AG08396 (cell line): ENCODE data around the gene TAPBP.
A peak's percentile ranks its signal among the peaks of the same experiment; 100 is the strongest.
"Not testable (repeated sequence)": the region's sequence is repeated elsewhere in the genome, so short reads cannot be mapped to it uniquely, and the experiment has no call there.

Experiments used
- DNase-seq: peaks from one replicate; pipeline ENCODE4 v3.0.0; 2012; ENCODE audit warnings: low spot score, mixed read lengths

Gene TAPBP

DNA sequence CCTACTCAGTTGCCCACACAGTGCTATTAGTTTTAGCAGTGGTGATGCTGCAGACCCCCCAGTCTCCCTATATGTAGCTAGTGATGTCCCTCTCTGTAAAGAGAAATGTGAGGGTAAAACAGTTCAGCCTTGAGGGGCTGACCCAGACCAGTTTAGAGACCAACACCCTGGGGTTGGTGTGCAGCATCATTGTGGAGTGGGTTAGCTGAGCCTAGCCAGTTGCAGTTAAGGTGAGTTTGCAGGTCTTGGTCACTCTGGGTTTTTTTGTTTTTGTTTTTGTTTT is 37.4 kb downstream of the TAPBP start:
- no peak for DNase-seq

GRCh38 chr6:33275795-33276580 is 37.9 kb downstream of the TAPBP start:
- not testable (repeated sequence) for DNase-seq

DNA sequence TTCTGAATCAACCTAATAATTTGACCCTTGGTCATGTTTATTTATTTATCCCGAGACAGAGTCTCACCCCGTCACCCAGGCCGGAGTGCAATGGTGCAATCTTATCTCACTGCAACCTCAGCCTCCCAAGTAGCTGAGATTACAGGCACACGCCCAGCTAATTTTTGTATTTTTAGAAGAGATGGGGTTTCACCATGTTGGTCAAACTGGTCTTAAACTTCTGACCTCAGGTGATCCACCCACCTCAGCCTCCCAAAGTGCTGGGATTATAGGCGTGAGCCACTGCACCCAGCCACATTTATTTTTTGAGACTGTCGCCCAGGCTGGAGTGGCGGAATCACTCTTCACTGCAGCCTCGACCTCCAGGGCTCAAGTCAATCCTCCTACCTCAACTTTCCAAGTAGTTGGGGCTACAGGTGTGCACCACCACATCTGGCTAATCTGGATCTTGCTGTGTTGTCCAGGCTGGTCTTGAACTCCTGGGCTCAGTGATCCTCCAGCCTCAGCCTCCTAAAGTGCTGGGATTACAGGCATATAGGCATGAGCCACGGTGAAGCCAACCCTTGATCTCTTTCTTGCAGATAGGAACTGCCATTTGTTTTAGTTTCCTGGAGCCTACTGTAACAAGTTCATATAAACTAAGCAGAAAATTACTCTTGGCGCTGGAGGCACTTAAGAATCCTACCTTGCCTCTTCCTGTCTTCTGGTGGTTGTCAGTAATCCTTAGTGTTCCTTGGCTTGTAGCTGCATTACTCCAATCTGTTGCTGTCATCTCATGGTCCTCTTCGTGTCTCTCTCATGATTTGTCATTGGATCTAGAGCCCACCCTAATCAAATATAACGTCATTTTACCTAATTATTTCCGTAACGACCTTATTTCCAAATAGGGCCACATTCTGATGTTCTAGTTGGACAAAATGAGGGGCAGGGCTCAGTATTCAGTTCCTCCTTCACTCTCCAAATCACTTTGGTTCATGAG is 39.7 kb downstream of the TAPBP start:
- no peak for DNase-seq

- DNase-seq = no peak
Observed at GRCh38 chr6:33273129-33273923, 40.6 kb downstream of the TAPBP start.

DNA sequence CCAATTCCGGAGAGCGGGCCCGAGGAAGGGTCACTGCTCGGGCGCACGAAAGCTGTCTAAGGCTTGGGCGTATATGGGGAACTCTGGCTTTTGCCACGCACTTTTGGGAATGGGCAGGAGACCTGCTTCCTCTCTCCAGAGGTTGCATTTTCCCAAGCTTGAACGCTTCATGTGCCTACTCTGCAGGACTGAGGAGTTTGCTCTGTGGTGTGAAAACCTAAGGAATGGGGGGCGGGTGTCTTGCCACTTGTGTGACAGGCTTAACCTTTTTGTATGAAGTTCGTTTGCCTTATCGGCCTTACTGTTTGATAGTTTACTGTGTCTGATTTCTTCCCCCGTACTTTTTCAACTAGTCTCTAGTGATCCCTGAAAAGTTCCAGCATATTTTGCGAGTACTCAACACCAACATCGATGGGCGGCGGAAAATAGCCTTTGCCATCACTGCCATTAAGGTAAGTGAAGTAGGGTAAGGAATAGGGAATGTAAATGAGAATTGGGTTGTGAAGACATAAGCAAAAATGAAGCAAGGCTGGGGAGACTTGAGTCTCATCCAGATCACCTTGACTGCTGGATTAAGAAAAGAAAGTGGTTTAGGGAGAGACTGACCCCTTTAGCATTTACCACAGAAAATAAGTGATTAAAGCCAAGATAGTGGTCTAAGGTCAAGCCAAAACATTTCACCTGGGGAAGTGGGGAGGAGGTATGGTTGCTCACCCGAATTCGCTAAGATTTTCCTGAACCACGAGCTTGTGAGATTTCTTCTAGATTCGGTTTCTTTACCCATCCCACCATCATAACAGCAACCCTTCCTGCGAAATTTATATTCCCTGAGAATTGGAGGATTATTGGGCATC is 41.4 kb downstream of the TAPBP start:
- DNase-seq = no peak

GRCh38 chr6:33271468-33272274 is 42.2 kb downstream of the TAPBP start, which contains the start of the genes RPS18 and VPS52:
RPS18 (plus strand) TSS chr6:33272075; CDS start chr6:33272120, 45 bp downstream.
VPS52 (minus strand) TSS chr6:33271876; CDS start chr6:33271675, 201 bp downstream.
- DNase-seq = peak; percentile 93

DNA sequence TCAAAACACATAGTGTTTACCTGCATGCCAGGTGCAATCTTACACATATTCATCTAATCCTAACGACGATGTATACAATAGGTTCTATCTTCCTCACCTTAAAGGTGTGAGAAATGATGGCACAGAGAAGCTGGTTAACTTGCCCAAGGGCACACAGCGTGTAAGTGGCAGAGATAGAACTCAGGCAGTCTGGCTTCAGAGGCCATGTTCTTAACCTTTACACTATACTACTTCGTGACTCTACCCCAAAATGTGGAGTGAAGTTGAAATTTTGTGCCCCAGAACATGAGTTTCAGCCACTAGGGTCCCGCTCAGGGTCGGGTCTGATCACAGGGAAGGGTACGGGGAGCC is 42.8 kb downstream of the TAPBP start:
- DNase-seq = no peak

GRCh38 chr6:33264015-33264414 is 49.9 kb downstream of the TAPBP start:
- no peak for DNase-seq

DNA sequence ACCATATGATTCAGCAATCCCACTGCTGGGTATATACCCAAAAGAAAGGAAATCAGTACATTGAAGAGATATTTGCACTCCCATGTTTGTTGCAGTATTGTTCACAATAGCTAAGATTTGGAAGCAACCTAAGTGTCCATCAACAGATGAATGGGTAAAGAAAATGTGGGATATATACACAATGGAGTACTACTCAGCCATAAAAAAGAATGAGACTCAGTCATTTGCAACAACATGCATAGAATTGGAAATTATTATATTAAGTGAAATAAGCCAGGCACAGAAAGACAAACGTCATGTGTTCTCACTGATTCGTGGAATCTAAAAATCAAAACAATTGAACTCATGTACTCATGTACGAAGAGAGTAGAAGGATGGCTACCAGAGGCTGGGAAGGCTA is 51.4 kb downstream of the TAPBP start:
- DNase-seq = not testable (repeated sequence)

- DNase-seq = no peak
Observed at GRCh38 chr6:33259032-33259431, 54.8 kb downstream of the TAPBP start.

DNA sequence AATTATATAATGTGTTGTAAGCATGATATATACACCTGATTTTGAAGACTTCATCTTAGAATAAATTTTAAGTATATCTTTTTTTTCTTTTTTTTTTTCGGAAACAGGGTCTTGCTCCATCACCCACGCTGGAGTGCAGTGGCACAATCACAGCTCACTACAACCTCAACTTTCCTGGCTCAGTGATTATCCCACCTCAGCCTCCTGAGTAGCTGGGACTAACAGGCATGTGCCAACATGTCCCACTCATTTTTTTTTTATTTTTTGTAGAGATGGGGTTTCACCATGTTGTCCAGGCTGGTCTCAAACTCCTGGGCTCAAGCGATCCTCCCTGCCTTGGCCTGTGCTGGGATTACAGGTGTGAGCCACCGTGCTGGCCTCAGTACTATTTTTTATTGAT is 59.3 kb downstream of the TAPBP start:
- no peak for DNase-seq

DNA sequence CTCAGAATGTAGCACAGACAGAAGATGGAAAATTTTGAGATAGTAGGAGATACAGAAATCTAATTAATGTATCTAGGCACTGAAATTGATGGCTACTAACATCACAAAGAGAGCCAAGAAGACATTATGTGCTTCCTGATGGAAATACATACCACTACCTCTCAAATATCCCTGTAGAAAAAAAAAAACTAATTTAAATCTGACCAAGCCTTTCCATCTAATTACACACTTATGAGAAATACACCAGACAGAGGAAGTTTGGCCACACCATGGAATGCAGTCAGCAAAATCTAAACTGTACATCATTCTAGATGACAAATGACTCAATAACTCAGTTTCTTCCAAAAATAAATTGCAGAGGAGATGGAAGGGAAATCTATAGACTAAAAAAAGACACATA is 61.1 kb downstream of the TAPBP start:
- DNase-seq = no peak

GRCh38 chr6:33251395-33252012 is 62.4 kb downstream of the TAPBP start:
- DNase-seq = no peak

DNA sequence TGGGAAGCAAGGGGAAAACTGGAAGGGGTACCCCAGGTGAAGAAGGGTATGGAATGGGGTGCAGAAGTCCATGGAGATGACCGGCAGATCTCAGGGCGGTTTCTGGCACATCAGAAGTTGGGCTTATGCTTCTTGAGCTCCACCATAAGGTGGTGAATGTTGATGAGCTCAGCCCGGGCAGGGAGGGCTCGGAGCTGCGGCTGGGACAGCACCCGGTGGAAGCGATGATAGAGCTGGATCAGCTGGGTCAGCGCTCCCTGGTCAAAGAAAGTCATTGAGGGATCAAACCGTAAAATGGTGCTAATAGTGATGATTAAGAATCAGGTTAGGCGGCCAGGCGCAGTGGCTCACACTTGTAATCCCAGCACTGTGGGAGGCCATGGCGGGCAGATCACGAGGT is 63.1 kb downstream of the TAPBP start:
- no peak for DNase-seq

DNA sequence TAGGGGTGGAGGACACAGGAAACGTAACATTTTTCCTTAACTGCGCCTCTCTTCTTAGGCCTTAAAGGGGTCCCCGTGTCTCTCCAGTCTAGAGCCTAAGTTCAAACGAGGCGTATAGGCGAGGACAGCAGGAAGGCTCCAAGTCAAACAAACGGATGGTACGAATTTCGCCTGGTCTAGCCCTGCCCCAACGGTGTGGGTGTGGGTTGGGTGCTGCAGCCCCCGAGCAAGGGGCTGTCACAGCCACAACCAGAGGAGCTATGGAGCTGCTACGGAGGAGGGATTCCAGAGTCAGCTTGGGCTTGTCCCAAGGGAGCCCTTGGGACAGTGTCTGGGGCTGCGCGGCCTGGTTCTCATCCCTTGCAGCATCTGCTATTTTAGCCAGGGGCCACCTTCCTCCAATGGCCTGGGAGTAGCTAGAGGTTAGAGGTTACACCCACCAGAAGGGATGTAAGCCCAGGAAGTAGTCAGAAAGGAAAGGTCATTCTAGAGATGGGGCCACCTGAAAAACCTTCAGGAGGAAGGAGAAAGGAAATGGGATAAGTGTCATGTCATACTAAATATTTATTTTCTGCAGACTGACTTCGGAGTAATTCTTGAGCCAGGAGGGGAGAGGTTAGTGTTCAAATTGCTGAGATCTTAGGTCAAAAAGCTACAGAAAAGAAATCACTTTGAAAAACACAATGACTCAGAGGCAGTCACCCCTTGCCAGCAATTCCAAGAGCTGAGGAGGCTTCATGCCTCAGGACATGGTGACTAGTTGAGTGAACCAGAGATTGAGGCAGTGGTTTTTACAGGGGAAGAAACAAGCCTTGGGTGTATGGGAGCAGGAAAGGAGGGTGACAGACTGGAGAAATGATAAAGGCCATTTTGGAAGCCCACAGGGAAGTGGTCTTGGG is 63.9 kb downstream of the TAPBP start:
- peak; percentile 45 for DNase-seq
